Esophagus muscularis mucosa (tissue), 3 donors: Measurements from ENCODE around the gene AHCYL1.

Experiments used
- POLR2A ChIP-seq: fragments of 450-650 bp; IDR thresholded peaks from one replicate; pipeline ENCODE4 v1.6.1; 2017; ENCODE audit warnings: antibody characterized with exemption, moderate library complexity, mild to moderate bottlenecking, low read depth
- POLR2AphosphoS5 ChIP-seq, 2 donors: sonication (generic); formaldehyde crosslinking; IDR thresholded peaks; one replicate each; pipeline ENCODE4 v1.6.1; 2017; ENCODE audit warnings: antibody characterized with exemption in 2 of 2
- TF ChIP-seq, protein P1 (sequence below), 3 experiments: fragments of 200-600 bp in 2 of 3; fragments of 450-650 bp in 1 of 3; sonication (generic) in 2 of 3; IDR thresholded peaks; one replicate each; pipeline ENCODE4 v1.5.1; 2017 to 2019; ENCODE audit warnings: antibody characterized with exemption in 3 of 3, mild to moderate bottlenecking in 2 of 3, moderate library complexity in 1 of 3

DNA sequence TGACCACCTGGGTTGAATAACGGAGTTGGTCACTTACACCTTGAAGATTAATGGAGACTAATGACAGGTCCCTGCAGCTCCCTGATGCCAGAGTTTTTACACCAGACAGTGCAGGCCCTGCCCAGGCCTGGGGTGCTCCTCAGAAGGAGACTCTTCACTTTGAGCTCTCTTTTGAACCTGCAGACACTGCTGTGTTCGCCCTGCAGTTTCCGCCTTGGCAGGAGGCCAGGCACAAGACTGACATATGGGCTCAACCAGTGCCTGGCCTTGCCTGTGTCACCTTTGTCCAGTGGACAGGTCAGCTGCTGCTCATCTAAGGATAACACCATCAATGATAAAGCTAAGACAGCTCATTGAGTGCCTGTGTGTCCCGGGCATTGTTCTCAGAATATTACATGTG lies 55.1 kb downstream of the AHCYL1 start:
- TF ChIP-seq, protein P1, sequence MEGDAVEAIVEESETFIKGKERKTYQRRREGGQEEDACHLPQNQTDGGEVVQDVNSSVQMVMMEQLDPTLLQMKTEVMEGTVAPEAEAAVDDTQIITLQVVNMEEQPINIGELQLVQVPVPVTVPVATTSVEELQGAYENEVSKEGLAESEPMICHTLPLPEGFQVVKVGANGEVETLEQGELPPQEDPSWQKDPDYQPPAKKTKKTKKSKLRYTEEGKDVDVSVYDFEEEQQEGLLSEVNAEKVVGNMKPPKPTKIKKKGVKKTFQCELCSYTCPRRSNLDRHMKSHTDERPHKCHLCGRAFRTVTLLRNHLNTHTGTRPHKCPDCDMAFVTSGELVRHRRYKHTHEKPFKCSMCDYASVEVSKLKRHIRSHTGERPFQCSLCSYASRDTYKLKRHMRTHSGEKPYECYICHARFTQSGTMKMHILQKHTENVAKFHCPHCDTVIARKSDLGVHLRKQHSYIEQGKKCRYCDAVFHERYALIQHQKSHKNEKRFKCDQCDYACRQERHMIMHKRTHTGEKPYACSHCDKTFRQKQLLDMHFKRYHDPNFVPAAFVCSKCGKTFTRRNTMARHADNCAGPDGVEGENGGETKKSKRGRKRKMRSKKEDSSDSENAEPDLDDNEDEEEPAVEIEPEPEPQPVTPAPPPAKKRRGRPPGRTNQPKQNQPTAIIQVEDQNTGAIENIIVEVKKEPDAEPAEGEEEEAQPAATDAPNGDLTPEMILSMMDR (IDR thresholded peaks at IDR 0.05) = no peak
- TF ChIP-seq POLR2AphosphoS5 (IDR thresholded peaks at IDR 0.05) (no peak), POLR2A (no peak)
